K562 (cell line): ENCODE results near the gene SMG6. TPM values are rescaled to one million over a fixed set of nuclear protein-coding genes. Genes with fewer than 3 reads are reported as not detected.

ENCODE experiments used
- ATAC-seq: fragments of 200-7000 bp; cut with Tn5 transposase; 3 replicates; pipeline ENCODE4 v1.9.1; 2020; ENCODE audit warnings: moderate library complexity
- BruUV-seq: library from RNA; stranded (reverse); fragments of 400-500 nt; replicated peaks from 2 replicates; lab custom pipeline; 2021; lab: Mats Ljungman, UMichigan
- CTCF ChIA-PET: fragments of 300-600 bp; formaldehyde crosslinking; extraction: SDS; loops from one replicate; lab custom pipeline; 2021; ENCODE audit warnings: low intra/inter-chr PET ratio; lab: Yijun Ruan, JAX
- POLR2A ChIA-PET: fragments of 300-600, 350-650 bp; sonication (Branson Sonifier 250); formaldehyde crosslinking; extraction: SDS; loops from one replicate; lab custom pipeline; 2021; ENCODE audit warnings: antibody characterized with exemption, inconsistent platforms; lab: Yijun Ruan, JAX
- DNase-seq, 4 experiments: peaks; one replicate each; pipeline versions ENCODE4 v3.0.0 to v3.0.0-alpha.2; 2011 to 2018; ENCODE audit warnings: low spot score in 3 of 4, mixed read lengths in 3 of 4; ENCODE audit errors: extremely low read depth in 1 of 4
- FAIRE-seq: peaks from 2 replicates; lab custom pipeline; 2011; peaks lifted over from hg19 to GRCh38; lab: Jason Lieb, UNC
- H2AFZ ChIP-seq: 2 replicates; pipeline ENCODE4 v1.6.0; 2011; ENCODE audit warnings: low read depth, low read length, control low read depth, inconsistent platforms
- H3K27ac ChIP-seq: fragments of 200-600 bp; 3 replicates; pipeline ENCODE4 v1.8.0; 2011; ENCODE audit warnings: low read depth, mild to moderate bottlenecking, control low read depth, inconsistent platforms, low read length, moderate library complexity, mixed read lengths; ENCODE audit errors: extremely low read depth
- H3K27me3 ChIP-seq, 2 experiments: fragments of 300-600 bp in 1 of 2; 2 replicates in 1 of 2; 3 replicates in 1 of 2; pipeline versions ENCODE4 v1.6.0 to v1.8.0; 2011; ENCODE audit warnings: inconsistent platforms in 2 of 2, low read length in 2 of 2, mild to moderate bottlenecking in 1 of 2, mixed read lengths in 1 of 2, moderate library complexity in 1 of 2; ENCODE audit not compliant: control insufficient read depth in 2 of 2, insufficient read depth in 2 of 2
- H3K36me3 ChIP-seq: fragments of 300-600 bp; 3 replicates; pipeline ENCODE4 v1.8.0; 2011; ENCODE audit warnings: mild to moderate bottlenecking, low read length, inconsistent platforms; ENCODE audit not compliant: control insufficient read depth, insufficient read depth
- H3K4me1 ChIP-seq, 2 experiments: fragments of 200-600 bp in 1 of 2; replicated peaks in 1 of 2; 2 replicates in 1 of 2; 3 replicates in 1 of 2; pipeline versions ENCODE4 v1.5.1 to v1.8.0; 2011; ENCODE audit warnings: inconsistent platforms in 2 of 2, low read length in 2 of 2, mild to moderate bottlenecking in 1 of 2, mixed read lengths in 1 of 2, moderate library complexity in 1 of 2; ENCODE audit not compliant: control insufficient read depth in 2 of 2, insufficient read depth in 2 of 2
- H3K4me2 ChIP-seq: 2 replicates; pipeline ENCODE4 v1.6.1; 2011; ENCODE audit warnings: low read length, control low read depth, inconsistent platforms, mixed read lengths; ENCODE audit not compliant: insufficient read depth
- H3K4me3 ChIP-seq: fragments of 200-600 bp; sonication (generic), shearing (Covaris generic); 2 replicates; pipeline ENCODE4 v1.5.1; 2016; ENCODE audit warnings: control low read depth, inconsistent platforms
- H3K79me2 ChIP-seq: fragments of 200-600 bp; 3 replicates; pipeline ENCODE4 v1.8.0; 2011; ENCODE audit warnings: low read length, inconsistent platforms; ENCODE audit not compliant: control insufficient read depth, insufficient read depth
- H3K9ac ChIP-seq, 2 experiments: 2 replicates each; pipeline versions ENCODE4 v1.6.0 to v1.6.1; 2011; ENCODE audit warnings: low read depth in 2 of 2, low read length in 2 of 2, control low read depth in 1 of 2, inconsistent platforms in 1 of 2, mild to moderate bottlenecking in 1 of 2, mixed read lengths in 1 of 2; ENCODE audit not compliant: insufficient read depth in 1 of 2
- H3K9me1 ChIP-seq: one replicate; pipeline ENCODE4 v1.6.0; 2011; ENCODE audit warnings: inconsistent platforms, mild to moderate bottlenecking, low read length, moderate library complexity; ENCODE audit not compliant: control insufficient read depth, insufficient read depth
- H3K9me3 ChIP-seq: replicated peaks from 2 replicates; pipeline ENCODE4 v1.5.1; 2011; ENCODE audit warnings: low read depth, low read length, inconsistent platforms; ENCODE audit not compliant: control insufficient read depth, insufficient read depth
- H4K20me1 ChIP-seq: replicated peaks from 2 replicates; pipeline ENCODE4 v1.6.1; 2011; ENCODE audit warnings: low read length, inconsistent platforms, mixed read lengths; ENCODE audit not compliant: control insufficient read depth, insufficient read depth
- FOXJ2 ChIP-seq: fragments of 200-800 bp; sonication (Bioruptor generic); IDR thresholded peaks from 2 replicates; pipeline ENCODE4 v1.6.1; 2016; ENCODE audit warnings: missing genetic modification characterization, missing compliant biosample characterization
- SIRT6 ChIP-seq: IDR thresholded peaks from one replicate; pipeline ENCODE4 v1.6.1; 2012; ENCODE audit warnings: low read depth, mild to moderate bottlenecking, control low read depth, inconsistent platforms, low read length, moderate library complexity
- ZKSCAN1 ChIP-seq: fragments of 150-350 bp; IDR thresholded peaks from 2 replicates; pipeline ENCODE4 v1.6.1; 2016; ENCODE audit warnings: low read depth, low read length
- WGBS: fragments of 100-300 bp; shearing (Covaris generic); methylation state at CpG from one replicate; pipeline ENCODE4 v1.1.6; 2016; ENCODE audit warnings: low coverage, mixed read lengths; ENCODE audit not compliant: insufficient coverage; ENCODE audit errors: missing lambda C conversion rate; 5-methylcytosine and 5-hydroxymethylcytosine counted together
- in situ Hi-C: fragments of 300-500 bp; cut with MboI; formaldehyde crosslinking; loops from 4 replicates; pipeline ENCODE4 v1.15.0; 2018; ENCODE audit warnings: inconsistent platforms, mixed read lengths
- intact Hi-C: fragments of 100-400 bp; cut with micrococcal nuclease; formaldehyde crosslinking; loops from 2 replicates; pipeline ENCODE4 v1.14.2; 2022
- polyA plus RNA-seq, 8 experiments: library from polyadenylated mRNA; depleted of rRNA in 4 of 8; stranded (reverse) in 5 of 8; unstranded in 3 of 8; fragments of >200 nt; fragmentation: Nextera tagmentation in 2 of 8; fragmentation: Illumina TruSeq in 1 of 8; extraction: Ambion mirVana in 2 of 8; extraction: Trizol in 1 of 8; gene quantifications; 2 replicates each; pipeline versions ENCODE4 v1.2.1 to v1.2.3, GENCODE V29; 2011 to 2014; ENCODE audit warnings: inconsistent platforms in 1 of 8, missing spikeins in 1 of 8
- total RNA-seq, 7 experiments: library from RNA; depleted of rRNA in 6 of 7; stranded (reverse); fragments of >200 nt in 6 of 7; fragmentation: Illumina TruSeq in 2 of 7; extraction: Trizol in 2 of 7; gene quantifications; 2 replicates each; pipeline versions ENCODE4 v1.2.1 to v1.2.3, GENCODE V29; 2011 to 2021; ENCODE audit warnings: low replicate concordance in 1 of 7
- TF ChIP-seq, protein P1 (sequence below): IDR thresholded peaks from 2 replicates; pipeline ENCODE4 v1.6.1; 2016; ENCODE audit warnings: missing genetic modification characterization, missing compliant biosample characterization

SMG6 gene
- total and polyA plus RNA-seq, 9 of the 15 experiments (the other 6 are each of a cell fraction or from before 2014, with no cell fraction given) = 0.44 to 13.9 (median 6.0) TPM

DNA sequence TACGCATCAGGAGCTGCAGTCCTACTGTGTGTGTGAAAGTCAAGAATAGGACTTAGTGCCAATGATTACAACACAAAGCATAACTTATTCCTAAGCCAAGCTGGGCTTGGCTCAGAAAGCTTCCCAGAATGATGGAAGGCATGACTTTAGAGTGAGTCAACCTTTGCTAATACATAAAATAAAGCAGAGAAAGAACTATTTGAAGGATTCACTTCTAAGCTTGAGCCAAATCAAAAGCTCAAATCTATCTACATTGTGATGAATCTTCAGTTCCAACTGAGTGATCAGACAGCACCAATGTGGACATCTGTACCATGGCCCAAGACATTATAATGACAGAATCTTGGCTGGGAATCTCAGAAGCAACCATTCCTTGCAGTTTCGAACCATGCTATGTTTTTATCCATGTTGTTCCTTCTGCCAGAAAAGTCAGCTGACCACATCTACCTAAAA is 41.4 kb downstream of the SMG6 start:
- Histone ChIP-seq H3K4me1 (0 out of 5 replicates have a peak, but pooled peaks cover 0 to 3% of the 10 kb centered on the region in 2 experiments), H3K4me3 (no peak overlapping the region), H2AFZ (no peak overlapping the region), H3K9ac (no peak overlapping the region), H3K36me3 (peaks cover 11% of the 10 kb centered on the region; the same call in 2 of the 3 replicates), H3K27ac (no peak overlapping the region), H3K9me3 (no peaks in the 10 kb centered on the region), H4K20me1 (no peaks in the 10 kb centered on the region), H3K4me2 (no peak overlapping the region), H3K27me3 (no peaks in the 10 kb centered on the region), H3K9me1 (no peaks in the 10 kb centered on the region), H3K79me2 (no peaks in the 10 kb centered on the region)
- POLR2A ChIA-PET = interaction anchor here (0.9 kb wide), 1 partner anchor 17 kb away, joined by 3 read pairs; no protein-coding TSS in a partner anchor
- no peak for ATAC-seq
- no peak for FAIRE-seq
- 100% methylated on average over 2 of the region's 2 CpGs for WGBS
- in situ Hi-C loops (no loop called here), intact Hi-C loops (no loop called here)
- no TSS peak for BruUV-seq
- no peak for DNase-seq
- CTCF ChIA-PET = no interaction called here
- TF ChIP-seq, protein P1, sequence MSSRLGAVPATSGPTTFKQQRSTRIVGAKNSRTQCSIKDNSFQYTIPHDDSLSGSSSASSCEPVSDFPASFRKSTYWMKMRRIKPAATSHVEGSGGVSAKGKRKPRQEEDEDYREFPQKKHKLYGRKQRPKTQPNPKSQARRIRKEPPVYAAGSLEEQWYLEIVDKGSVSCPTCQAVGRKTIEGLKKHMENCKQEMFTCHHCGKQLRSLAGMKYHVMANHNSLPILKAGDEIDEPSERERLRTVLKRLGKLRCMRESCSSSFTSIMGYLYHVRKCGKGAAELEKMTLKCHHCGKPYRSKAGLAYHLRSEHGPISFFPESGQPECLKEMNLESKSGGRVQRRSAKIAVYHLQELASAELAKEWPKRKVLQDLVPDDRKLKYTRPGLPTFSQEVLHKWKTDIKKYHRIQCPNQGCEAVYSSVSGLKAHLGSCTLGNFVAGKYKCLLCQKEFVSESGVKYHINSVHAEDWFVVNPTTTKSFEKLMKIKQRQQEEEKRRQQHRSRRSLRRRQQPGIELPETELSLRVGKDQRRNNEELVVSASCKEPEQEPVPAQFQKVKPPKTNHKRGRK = no peak
- TF ChIP-seq SIRT6 (no peak), FOXJ2 (tag) (no peak), ZKSCAN1 (peak; percentile 41; the same call in 1 of the 2 replicates)
